NCI-H2081 (cell line): ENCODE results near the gene ASB1.
"Not testable (repeated sequence)": the region's sequence is repeated elsewhere in the genome, so short reads cannot be mapped to it uniquely, and the experiment has no call there.

Experiments
- DNase-seq, 2 experiments: peaks; one replicate each; lab custom pipeline; 2025; lab: John Stamatoyannopoulos, UW

ASB1 gene

DNA sequence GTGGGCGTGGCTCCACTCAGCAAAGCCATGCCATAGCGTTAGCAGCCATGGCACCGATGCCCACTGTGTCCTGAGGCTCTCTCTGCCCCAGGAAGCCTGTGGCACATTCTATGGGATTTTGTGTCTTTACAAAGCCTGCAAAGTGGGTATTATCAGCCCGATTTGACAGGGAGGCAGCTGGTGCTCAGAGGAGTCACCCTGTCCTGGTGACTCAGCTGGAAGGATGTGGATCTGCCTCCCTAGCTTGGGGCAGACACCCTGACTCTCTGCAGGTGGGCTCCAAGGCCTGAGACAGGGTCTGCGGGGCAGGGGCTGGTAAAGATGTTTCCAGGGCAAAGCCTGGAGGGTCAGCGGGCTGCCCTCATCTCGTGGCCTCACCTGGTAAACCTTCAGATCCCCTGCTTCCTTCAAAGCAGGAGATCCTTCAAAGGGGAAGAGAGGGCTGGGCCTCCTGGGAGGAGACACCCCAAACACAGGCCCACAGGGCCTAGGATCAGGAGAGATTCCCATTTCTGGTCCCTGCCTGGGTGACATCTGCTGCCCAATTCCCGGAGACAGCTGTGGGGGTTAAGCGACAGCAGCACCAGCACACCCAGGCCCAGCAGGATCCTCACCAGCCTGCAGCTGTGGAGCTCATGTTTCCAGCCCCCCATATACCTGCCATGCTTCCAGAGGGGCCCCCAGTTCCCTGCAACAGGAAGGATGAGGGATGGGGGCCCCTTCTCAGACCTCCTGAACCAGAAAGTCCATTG, 3.0 kb upstream of the ASB1 start:
- no peak for DNase-seq

DNA sequence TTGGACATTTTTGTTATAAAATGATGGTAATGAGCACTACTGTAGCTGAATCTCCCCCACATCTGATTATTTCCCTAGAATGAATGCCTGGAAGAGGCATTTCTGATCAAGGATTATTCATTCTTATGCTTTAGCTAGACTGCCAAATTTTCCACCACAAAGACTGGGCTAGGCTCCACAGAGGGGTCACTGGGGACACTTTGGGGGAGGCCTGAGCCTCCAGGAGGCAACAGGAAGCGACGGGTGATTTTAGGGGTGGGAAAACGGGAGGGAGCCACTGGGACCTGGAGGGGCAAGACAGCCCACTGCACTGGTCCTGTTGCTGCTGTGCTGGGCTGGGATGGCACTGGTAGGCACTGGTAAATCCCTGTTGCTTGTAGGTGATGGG, 2.4 kb upstream of the ASB1 start:
- no peak for DNase-seq

DNA sequence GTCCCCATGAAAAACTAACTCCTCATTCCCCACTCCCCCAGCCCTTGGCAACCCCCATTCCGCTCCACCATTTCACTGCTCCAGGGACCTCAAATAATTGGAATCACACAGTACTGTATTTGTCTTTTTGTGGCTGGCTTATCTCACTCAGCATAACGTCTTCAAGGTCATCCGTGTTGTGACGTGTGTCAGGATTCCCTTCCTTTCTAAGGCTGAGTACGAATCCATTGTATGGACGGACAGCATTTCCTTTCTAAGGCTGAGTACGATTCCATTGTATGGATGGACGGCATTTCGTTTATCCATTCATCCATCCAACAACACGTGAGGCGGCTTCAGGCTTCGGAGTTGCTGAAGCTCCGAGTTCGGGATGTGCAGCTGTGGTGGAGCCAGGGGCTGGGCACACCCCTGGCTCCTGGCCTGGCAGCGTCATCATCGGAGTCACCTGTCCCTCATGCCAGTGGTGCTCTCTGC, 1.2 kb upstream of the ASB1 start:
- DNase-seq = no peak

DNA sequence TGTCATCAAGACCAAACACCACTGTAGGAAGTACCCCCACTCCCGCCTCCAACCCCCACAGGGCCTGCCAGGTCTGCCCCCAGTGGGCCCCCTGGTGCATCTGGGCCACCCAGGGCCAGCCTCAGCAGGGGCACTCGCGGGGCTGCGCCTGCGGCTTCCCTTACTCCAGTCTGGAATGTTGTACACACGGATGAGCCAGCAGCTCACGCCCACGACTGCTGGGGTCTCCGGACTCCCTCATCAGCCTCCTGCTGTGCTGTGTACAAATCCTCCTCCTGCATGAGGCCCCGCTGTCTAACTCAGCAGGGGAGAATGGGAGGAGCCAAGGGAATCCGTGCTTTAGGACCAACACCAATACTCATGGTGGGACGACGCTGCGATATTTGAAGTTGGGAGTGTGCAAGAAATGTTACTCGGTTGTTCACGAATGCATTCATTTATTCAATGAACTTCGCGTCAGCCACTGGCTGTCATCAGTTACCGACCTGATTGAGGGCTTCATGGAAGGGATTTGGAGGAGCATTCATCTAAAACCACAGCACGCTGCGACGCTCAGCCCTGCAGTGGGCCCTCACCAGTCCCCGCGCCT, 654 bp upstream of the ASB1 start:
- peak; percentile 54 to 71 for DNase-seq

DNA sequence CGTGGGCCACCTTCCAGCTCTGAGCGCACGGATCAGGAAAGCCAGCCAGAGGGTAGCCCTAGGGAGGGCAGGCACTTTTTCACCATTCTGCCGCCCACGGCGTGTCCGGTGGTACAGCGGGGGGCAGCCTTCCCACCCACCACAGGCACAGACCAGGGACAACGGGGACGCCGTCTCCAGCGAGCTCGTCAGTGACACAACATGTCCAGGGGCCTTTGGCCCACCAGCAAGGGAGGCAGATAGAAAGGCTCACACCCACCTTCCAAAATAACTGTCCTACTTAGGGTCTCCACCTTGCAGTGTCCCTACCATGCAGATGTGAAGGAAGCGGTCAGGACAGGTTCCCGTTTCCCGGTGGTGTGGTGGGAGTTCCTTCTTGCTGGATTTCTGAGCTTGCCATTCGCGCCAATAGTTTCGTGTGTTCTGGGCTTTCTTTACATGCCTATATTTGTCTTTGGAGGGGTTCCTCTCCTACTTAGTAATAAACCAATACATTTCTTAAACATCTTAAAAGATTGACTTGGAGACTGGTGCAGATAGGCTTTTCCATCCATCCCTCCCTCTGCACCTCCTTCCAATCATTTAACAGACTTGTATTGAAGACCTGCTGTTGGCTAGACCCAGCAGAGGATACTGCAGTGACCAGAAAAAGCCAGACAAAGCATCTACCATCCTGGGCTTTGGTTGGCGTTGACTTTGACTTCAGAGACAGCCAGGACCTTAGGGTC, 872 bp downstream of the ASB1 start:
- DNase-seq = no peak

DNA sequence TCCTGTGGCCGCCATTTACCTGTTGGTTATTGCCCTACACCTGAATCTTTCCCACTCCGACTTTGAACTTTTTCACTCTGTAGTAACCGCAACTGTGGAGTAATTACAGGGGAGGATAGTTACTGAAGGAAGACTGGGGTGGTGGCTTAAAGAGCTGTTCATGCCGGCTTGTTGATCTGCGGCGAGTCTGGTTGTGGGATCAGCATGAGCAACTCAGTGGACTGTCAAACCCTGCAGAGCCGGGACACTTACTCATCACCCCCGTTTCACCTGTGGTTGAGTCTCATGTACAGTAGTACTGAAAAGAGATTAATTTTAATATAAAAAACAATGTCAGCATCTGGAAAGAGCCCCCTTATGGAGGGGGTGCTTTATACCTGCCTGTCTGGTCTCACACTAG, 2.1 kb downstream of the ASB1 start:
- no peak for DNase-seq

DNA sequence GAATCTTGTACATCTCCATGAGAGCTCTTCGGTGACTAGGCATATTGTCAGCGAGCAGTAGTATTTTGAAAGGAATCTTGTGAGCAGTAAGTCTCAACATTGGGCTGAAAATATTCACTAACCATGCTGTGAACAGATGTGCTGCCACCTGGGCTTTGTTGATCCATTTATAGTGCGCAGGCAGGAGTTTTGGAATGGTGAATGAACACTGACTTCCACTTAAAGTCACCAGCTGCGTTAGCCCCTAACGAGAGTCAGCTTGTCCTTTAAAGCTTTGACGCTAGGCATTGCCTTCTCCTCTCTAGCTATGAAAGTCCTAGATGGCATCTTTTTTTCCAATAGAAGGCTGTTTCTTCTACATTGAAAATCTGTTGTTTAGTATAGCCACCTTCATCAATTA, 4.1 kb downstream of the ASB1 start:
- DNase-seq = no peak

DNA sequence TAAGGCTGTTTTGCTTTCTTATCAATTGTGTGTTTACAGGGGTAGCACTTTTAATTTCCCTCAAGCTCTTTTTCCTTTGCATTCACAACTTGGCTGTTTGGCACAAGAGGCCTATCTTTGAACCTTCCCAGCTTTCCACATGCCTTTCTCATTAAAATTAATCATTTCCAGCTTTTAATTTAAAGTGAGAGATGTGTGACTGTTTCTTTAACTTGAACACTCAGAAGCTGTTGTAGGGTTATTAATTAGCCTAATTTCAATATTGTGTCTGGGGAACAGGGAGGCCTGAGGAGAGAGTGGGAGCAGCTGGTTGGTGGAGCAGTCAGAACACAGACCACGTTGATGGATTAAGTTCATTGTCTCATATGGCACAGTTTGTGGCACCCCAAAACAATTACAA, 4.7 kb downstream of the ASB1 start:
- no peak for DNase-seq

DNA sequence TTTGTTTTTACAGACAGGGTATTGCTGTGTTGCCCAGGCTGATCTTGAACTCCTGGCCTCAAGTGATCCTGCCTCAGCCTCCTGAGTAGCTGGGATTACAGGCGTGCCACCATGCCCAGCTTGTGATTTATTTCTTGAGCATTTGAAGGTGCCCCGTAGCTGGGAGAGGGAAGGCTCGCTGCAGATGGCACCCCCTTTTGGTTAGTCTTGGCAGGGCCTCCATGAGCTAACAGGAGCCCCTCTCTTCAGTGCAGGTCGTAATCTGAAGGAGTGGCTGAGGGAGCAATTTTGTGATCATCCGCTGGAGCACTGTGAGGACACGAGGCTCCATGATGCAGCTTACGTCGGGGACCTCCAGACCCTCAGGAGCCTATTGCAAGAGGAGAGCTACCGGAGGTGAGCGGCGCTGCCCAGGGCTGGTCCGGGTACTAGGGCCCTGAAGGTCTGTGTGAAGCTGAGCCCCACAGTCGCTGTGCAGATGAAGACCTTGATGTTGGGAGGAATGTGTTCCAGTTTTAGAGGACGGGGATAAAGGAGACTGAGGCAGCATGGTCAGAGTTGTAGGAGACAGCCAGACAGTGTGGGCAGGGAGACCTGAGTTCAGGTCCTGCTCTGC, 6.7 kb downstream of the ASB1 start:
- DNase-seq = no peak

DNA sequence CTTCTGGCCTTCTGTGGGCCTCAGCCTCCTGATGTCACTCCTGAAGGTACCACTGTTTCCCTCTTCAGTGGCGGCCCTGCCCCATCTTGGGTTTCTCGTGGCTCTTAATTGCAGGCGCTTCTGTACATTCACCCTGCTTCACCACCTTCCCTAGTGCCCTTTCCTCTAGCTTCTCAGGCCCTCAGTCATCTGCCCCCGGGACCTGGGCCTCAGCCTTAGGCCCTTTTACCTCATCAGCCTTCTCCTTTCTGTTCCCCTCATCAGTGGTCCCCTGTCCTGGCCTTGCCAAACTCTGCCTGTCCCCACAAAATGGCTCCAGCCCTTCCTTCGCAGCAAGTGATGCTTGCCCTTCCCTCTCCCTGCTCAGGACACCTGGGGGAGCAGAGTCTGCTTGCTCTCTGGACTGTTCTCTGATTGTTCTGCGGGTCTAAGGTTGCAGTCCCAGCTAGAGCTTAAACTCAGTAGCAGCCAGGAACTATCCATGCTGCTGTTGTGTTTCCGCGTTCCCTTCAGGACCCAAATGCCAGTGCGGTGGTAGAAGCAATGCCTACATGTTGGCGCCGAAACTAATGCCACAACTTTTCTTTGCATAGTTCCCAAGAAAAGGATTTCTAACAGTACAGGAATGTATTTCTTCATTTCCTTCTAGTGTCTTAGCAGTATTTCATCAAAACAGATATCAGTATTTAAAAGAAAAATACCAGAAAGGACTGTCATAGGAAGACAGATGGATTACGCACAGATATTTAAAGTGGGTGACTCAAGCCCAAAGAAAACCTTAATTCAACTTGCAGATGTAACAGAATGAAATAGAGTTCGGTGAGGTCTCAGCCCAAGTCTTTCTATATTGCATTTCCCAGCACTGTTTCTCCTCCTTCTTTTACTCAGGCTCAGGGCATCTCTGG, 7.5 kb downstream of the ASB1 start:
- no peak for DNase-seq

DNA sequence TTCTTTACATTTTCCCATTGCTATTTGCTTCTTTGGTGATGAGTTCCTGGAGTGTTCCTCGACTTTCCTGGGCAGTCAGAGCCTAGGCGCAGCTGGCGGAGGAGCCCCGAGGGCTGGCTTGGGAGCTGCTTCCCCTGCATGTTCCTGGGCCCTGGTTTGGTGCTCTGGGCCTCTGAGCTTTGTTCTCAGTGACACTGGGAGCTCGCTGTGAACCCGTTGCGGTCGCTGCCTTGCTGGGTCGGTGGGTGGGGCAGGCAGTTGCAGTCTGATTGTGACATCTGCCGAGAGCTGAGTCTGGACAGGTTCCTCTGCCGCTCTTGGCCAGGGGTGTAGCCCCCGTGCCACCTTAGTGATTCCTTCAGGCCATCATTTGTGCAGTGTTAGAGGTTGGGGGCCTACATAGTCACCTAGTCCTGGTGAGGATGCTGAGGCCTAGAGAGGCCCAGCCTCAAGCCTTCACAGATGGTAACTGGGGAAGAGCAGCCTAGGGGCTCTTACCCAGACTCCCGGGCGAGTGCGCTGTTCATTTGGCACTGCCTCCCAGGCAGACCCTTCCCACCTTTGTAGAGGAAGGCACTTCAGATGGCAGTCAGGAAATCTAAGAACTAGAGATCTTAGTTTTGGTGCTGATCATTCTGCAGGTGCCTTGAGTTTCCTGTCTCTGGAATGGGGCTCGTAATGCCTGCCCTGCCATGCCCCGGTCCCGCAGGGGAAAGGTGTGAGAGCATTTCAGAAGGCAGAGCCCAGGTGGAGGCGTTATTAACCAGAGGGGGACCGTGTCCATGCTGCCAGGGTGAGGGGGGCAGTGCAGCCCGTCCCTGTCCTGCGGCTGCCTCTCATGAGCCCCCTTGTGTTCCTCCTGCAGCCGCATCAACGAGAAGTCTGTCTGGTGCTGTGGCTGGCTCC, 8.4 kb downstream of the ASB1 start:
- DNase-seq = no peak

DNA sequence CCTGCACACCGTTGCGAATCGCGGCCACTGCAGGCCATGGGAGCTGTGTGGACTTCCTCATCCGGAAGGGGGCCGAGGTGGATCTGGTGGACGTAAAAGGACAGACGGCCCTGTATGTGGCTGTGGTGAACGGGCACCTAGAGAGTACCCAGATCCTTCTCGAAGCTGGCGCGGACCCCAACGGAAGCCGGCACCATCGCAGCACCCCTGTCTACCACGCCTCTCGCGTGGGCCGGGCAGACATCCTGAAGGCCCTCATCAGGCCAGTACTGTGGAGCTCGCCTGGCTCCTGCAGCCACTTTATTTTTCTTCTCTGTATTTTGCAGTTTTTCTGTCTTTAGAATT, 9.0 kb downstream of the ASB1 start:
- DNase-seq = no peak

DNA sequence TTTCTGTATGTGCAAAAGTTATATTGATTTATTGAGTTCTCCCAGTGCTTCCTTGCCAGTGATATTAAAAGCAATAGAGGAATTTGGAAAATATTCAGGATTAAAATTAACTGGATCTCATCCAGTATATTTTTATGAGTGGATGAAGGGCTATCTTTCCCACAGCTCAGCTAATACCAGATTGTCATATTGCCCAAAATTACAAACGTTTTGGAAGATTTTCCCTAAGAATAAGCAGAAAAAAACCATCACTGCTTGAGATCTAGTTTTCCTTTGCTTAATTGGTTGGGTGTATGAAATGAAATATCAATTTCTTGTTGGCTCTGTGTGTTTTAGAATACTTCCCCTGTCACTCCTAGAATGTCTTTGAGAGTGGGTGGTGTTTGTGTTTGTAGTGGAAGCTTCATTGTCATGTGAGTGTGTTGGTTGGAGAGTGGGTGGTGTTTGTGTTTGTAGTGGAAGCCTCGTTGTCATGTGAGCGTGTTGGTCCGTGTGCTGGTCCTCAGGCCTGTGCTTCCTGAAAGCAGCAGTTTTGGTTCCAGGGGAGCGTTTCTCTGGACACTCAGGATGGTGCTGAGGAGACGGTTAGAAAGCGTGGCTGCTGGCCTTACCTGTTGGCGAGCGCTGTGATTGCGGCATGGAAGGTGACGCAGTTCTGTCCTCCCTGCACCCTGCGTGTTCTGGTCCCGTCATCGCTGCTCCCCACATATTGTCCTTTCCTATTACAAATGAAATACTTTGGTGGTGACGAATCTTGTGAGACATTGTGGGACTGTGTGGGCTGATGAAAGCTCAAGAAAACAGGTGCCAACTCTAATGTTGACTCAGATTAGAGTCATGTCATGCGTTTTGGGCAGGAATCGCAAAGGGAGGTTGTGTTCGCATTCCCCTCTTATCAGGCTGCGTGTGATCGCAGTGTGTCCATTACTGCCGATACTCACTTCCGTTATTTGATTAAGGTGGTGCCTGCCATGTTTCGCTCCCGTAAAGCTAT, 12.4 kb downstream of the ASB1 start:
- DNase-seq = no peak

DNA sequence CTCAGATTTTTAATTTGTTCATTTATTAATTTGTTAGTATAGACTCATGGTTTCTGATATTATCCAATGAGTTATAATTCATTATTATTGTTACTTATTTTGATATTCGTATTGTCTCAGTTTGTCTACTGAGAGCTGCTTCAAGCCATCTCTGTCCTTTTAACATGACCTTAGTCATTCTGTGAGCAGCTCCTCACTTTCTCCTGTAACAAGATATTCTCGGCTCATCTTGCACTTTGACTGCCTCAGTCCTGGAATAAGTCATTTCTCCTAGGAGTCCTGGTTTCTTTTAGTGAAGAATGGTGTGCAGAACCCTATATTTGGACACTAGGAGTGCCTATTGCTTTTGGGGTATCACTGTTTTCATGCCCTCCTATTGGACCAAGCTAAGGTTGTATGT, 13.2 kb downstream of the ASB1 start:
- DNase-seq = no peak

DNA sequence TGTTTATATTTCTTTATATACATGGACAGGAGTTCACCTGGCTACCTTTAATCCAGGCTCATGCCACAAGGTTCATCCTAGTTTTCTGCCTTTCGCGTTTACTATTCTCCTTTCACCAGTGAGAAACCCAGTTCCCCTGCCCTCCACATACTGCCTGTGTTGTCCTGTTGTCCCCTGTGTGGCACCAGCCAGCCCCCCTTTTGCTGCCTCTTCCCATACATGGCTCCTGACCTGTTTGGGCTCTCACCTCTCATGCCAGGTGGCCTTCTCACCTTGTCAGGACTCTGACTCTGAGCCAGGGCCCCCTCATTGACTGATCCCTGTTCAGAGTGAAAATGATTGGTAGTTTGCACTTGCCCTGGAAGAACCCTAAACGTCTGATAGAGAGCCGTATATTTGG, 13.6 kb downstream of the ASB1 start:
- DNase-seq = no peak

DNA sequence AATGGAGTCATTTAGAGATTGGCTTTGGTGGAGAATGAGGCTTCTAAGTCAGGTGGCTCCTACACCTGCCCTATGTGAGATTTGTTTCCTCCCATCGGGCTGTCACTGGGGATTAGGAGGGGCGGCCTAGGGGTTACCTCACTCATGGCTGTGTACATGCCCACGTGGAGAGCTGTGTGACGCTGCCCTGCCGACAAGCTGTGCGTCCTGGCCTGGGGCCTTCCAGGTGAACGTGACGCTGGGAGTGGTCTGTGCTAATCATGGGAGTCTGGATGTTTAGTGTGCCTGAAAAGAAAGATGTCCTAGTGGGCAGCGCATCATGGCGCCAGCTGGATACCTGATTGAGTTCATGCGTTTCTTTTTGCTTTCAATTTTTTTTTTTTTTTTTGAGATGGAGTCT, 14.0 kb downstream of the ASB1 start:
- no peak for DNase-seq

DNA sequence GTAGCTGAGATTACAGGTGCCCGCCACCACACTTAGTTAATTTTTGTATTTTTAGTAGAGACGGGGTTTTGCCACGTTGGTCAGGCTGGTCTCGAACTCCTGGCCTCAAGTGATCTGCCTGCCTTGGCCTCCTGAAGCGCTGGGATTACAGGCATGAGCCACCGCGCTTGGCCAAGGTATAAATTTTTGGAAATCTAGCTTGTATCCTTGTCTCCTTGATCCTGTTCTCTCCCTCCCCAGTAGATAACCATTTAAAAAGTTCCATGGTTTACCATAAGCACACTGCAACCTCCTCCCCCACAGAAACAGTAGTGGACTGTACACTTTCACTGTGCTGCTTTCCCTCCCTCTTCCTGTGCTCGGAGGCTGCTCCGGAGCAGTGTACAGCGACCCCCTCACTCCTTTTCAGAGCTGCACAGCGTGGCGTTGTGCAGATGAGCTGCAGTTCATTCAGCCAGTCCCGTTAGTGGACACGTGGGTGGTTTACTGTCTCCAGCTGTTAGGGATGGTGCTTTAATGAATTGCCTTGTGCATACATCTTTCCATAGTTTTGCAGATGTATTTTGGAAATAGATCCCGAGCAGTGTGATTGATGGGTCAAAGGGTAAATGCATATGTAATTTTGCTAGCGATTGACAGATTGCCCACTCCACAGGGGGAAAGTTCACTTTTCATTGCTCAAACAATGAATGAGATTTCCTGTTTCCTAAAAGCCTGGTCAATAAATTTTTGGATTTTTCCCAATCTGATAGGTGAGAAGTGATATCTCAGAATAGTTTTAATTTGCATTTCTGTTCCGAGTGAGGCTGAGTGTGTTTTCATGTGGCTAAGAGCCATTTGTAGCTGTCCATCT, 14.8 kb downstream of the ASB1 start:
- peak in 1 of 2 experiments; percentile 46 for DNase-seq

DNA sequence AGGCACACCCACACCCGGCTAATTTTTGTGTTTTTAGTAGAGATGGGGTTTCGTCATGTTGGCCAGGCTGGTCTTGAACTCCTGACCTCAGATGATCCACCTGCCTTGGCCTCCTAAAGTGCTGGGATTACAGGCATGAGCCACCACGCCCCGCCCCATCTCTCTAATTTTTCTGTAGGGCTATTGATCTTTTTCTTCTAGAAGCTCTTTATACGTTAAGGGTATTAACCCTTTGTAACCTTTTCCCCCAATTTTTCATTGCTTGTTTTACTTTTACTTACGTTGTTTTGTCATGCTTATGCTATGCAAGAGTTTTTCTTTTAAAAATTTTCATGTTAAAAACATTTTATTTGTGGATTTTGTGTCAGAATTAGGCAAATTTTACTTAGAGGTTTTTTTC, 15.5 kb downstream of the ASB1 start:
- DNase-seq = not testable (repeated sequence)

DNA sequence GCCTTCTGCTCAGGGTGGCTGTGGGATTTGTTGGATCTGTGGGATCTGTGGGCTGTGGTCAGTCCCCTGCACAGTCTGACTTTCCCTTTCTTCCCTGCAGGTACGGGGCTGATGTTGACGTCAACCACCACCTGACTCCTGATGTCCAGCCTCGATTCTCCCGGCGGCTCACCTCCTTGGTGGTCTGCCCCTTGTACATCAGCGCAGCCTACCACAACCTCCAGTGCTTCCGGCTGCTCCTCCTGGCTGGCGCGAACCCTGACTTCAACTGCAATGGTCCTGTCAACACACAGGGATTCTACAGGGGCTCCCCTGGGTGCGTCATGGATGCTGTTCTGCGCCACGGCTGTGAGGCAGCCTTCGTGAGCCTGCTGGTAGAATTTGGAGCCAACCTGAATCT, 17.5 kb downstream of the ASB1 start:
- no peak for DNase-seq
